Glomerular endothelial cell (primary cell): ENCODE results near the gene FBXO36. TPM values are rescaled to one million over a fixed set of nuclear protein-coding genes. Genes with fewer than 3 reads are reported as not detected.

Experiments used
- DNase-seq: peaks from one replicate; pipeline ENCODE4 v3.0.0-alpha.2; 2011; ENCODE audit warnings: low read depth, low spot score; ENCODE audit errors: extremely low read depth
- total RNA-seq: library from RNA; depleted of rRNA; stranded (reverse); fragments of >200 nt; gene quantifications from 2 replicates; pipeline ENCODE4 v1.2.3, GENCODE V29; 2015

Gene FBXO36
- total RNA-seq, 1 donor from 2014 or later = 4.1 TPM

- no peak for DNase-seq
Measured at GRCh38 chr2:230043025-230043424, 120.7 kb downstream of the FBXO36 start.

GRCh38 chr2:230043461-230043860 lies 121.2 kb downstream of the FBXO36 start:
- no peak for DNase-seq

GRCh38 chr2:230046491-230046890 lies 124.2 kb downstream of the FBXO36 start:
- DNase-seq = no peak

- DNase-seq = no peak
Measured at GRCh38 chr2:230048010-230048671, 125.8 kb downstream of the FBXO36 start.

GRCh38 chr2:230050136-230050535 lies 127.8 kb downstream of the FBXO36 start:
- DNase-seq = no peak

GRCh38 chr2:230052299-230052698 lies 130.0 kb downstream of the FBXO36 start:
- no peak for DNase-seq

- DNase-seq = no peak
Measured at GRCh38 chr2:230053753-230054478, 131.6 kb downstream of the FBXO36 start.

- DNase-seq = no peak
Measured at GRCh38 chr2:230060672-230061293, 138.5 kb downstream of the FBXO36 start.

Other genes starting within 250 kb of the FBXO36 start
- gene DNER, start 207.9 kb upstream of the FBXO36 start, total RNA-seq = 5.4 and 13.4 TPM in 2 replicates
- 126 and 215 TPM in 2 replicates for gene TRIP12, start 494 bp upstream of the FBXO36 start, total RNA-seq
- 1.1 and 3.1 TPM in 2 replicates for gene SLC16A14, start 146.4 kb downstream of the FBXO36 start, total RNA-seq